Measurements from ENCODE around the gene SLC35F6. TPM values are rescaled to one million over a fixed set of nuclear protein-coding genes. Genes with fewer than 3 reads are reported as not detected.

Gene SLC35F6
- total RNA-seq, 1 experiment from 2014 or later = 33.9 TPM

- no peak overlapping the region for H3K4me2 ChIP-seq (ENCODE audit: low read length)
- H3K4me1 ChIP-seq (ENCODE audit: insufficient read depth, low read length) = no peaks in the 10 kb centered on the region
- ATAC-seq (no peak), DNase-seq (no peak)
- ChIA-PET POLR2A (ENCODE audit: unreplicated experiment) (no interaction called here), CTCF (interaction anchor here (0.7 kb wide), 1 partner anchor 75 kb away, joined by 4 read pairs; no protein-coding TSS in a partner anchor)
- H3F3A ChIP-seq (ENCODE audit: low read length, unreplicated experiment) = no peaks in the 10 kb centered on the region
- intact Hi-C loops (cut with micrococcal nuclease) = no loop called here
- H2AFZ ChIP-seq (ENCODE audit: low read length) = no peak overlapping the region
- H3K27ac ChIP-seq (ENCODE audit: low read length) = no peak overlapping the region
- no peaks in the 10 kb centered on the region for H3K9me2 ChIP-seq (replicated peaks; ENCODE audit: low read length)
- TF ChIP-seq EZH2 (IDR thresholded peaks at IDR 0.05; ENCODE audit: low read length, unreplicated experiment) = no peak
- TF ChIP-seq CTCF (conservative IDR thresholded peaks at IDR 0.05; ENCODE audit: low read depth, low read length) = no peak
- TF ChIP-seq EZH2phosphoT487 (IDR thresholded peaks at IDR 0.05; ENCODE audit: borderline replicate concordance, low read length) = no peak
- no peaks in the 10 kb centered on the region for H3K27me3 ChIP-seq (ENCODE audit: low read length)
- no peaks in the 10 kb centered on the region for H3K79me2 ChIP-seq (ENCODE audit: low read length)
- H3K9me3 ChIP-seq (ENCODE audit: low read length) = no peaks in the 10 kb centered on the region
- H4K20me1 ChIP-seq (ENCODE audit: low read length) = no peaks in the 10 kb centered on the region
- BruUV-seq (replicated peaks) = no TSS peak
- H3K36me3 ChIP-seq (ENCODE audit: low read depth, low read length) = no peaks in the 10 kb centered on the region
- no peak overlapping the region for H3K9ac ChIP-seq (ENCODE audit: low read length)
- no peak overlapping the region for H3K4me3 ChIP-seq (ENCODE audit: low read length)
Measured at GRCh38 chr2:26742048-26742770, 21.9 kb upstream of the SLC35F6 start.

- Histone ChIP-seq H3K79me2 (ENCODE audit: low read length) (no peaks in the 10 kb centered on the region), H3K4me3 (ENCODE audit: low read length) (no peak overlapping the region), H3K4me2 (ENCODE audit: low read length) (no peak overlapping the region), H3K36me3 (ENCODE audit: low read depth, low read length) (no peaks in the 10 kb centered on the region), H2AFZ (ENCODE audit: low read length) (no peak overlapping the region), H3K27me3 (ENCODE audit: low read length) (no peaks in the 10 kb centered on the region), H3K27ac (ENCODE audit: low read length) (no peak overlapping the region), H3K4me1 (ENCODE audit: insufficient read depth, low read length) (no peaks in the 10 kb centered on the region), H3K9ac (ENCODE audit: low read length) (no peak overlapping the region), H4K20me1 (ENCODE audit: low read length) (no peaks in the 10 kb centered on the region), H3K9me2 (replicated peaks; ENCODE audit: low read length) (no peaks in the 10 kb centered on the region), H3K9me3 (ENCODE audit: low read length) (no peaks in the 10 kb centered on the region), H3F3A (ENCODE audit: low read length, unreplicated experiment) (no peaks in the 10 kb centered on the region)
- BruUV-seq (replicated peaks) = no TSS peak
- DNase-seq (no peak), ATAC-seq (no peak)
- POLR2A ChIA-PET (ENCODE audit: unreplicated experiment) = no interaction called here
- TF ChIP-seq CTCF (conservative IDR thresholded peaks at IDR 0.05; ENCODE audit: low read depth, low read length) = no peak
- TF ChIP-seq EZH2phosphoT487 (IDR thresholded peaks at IDR 0.05; ENCODE audit: borderline replicate concordance, low read length) = no peak
- TF ChIP-seq EZH2 (IDR thresholded peaks at IDR 0.05; ENCODE audit: low read length, unreplicated experiment) = no peak
- intact Hi-C loops (cut with micrococcal nuclease) = no loop called here
- CTCF ChIA-PET = interaction anchor here (2.4 kb wide), 1 partner anchor 138 kb away, joined by 20 read pairs; no protein-coding TSS in a partner anchor
Measured at GRCh38 chr2:26743852-26744251, 20.2 kb upstream of the SLC35F6 start.

- no peak overlapping the region for H3K9ac ChIP-seq (ENCODE audit: low read length)
- no TSS peak for BruUV-seq (replicated peaks)
- no peaks in the 10 kb centered on the region for H3K9me2 ChIP-seq (replicated peaks; ENCODE audit: low read length)
- no peaks in the 10 kb centered on the region for H3K36me3 ChIP-seq (ENCODE audit: low read depth, low read length)
- H3K79me2 ChIP-seq (ENCODE audit: low read length) = no peaks in the 10 kb centered on the region
- TF ChIP-seq EZH2phosphoT487 (IDR thresholded peaks at IDR 0.05; ENCODE audit: borderline replicate concordance, low read length) (no peak), EZH2 (IDR thresholded peaks at IDR 0.05; ENCODE audit: low read length, unreplicated experiment) (no peak), CTCF (conservative IDR thresholded peaks at IDR 0.05; ENCODE audit: low read depth, low read length) (no peak)
- no peaks in the 10 kb centered on the region for H3F3A ChIP-seq (ENCODE audit: low read length, unreplicated experiment)
- H3K4me1 ChIP-seq (ENCODE audit: insufficient read depth, low read length) = no peaks in the 10 kb centered on the region
- no peak for ATAC-seq
- H2AFZ ChIP-seq (ENCODE audit: low read length) = no peak overlapping the region
- H3K4me2 ChIP-seq (ENCODE audit: low read length) = no peak overlapping the region
- ChIA-PET CTCF (interaction anchor here (0.6 to 2.4 kb wide), 3 partner anchors 62 to 149 kb away, joined by 3 to 20 read pairs (median 7); no protein-coding TSS in a partner anchor), POLR2A (ENCODE audit: unreplicated experiment) (no interaction called here)
- H4K20me1 ChIP-seq (ENCODE audit: low read length) = no peaks in the 10 kb centered on the region
- no peak overlapping the region for H3K27ac ChIP-seq (ENCODE audit: low read length)
- H3K4me3 ChIP-seq (ENCODE audit: low read length) = no peak overlapping the region
- intact Hi-C loops (cut with micrococcal nuclease) = loop anchor here (1.0 kb wide), 1 partner anchor 140 kb away; no protein-coding TSS in a partner anchor
- no peak for DNase-seq
- no peaks in the 10 kb centered on the region for H3K27me3 ChIP-seq (ENCODE audit: low read length)
- no peaks in the 10 kb centered on the region for H3K9me3 ChIP-seq (ENCODE audit: low read length)
Measured at GRCh38 chr2:26744953-26745352, 19.1 kb upstream of the SLC35F6 start.
